Stimulated activated CD4-positive, alpha-beta T cell treated with anti-CD3 and anti-CD28 coated beads, Interleukin-15, amount 100 ng/mL, for 1 hour (primary cell): Measurements from ENCODE around the gene FGF4.

ENCODE experiments used
- DNase-seq, 2 donors: peaks; one replicate each; pipeline ENCODE4 v3.0.0-alpha.2; 2020; ENCODE audit warnings: low read depth in 1 of 2, low spot score in 1 of 2

The FGF4 gene

GRCh38 chr11:69775163-69775755 lies at the start of gene FGF4:
Gene FGF4, minus strand, starts transcription at chr11:69775341. Its CDS starts 257 bp downstream, at chr11:69775084.
- DNase-seq: no peak

GRCh38 chr11:69823641-69824265 lies 48.6 kb upstream of the FGF4 start:
- no peak for DNase-seq

GRCh38 chr11:69822676-69823494 lies 47.7 kb upstream of the FGF4 start:
- no peak for DNase-seq

- DNase-seq: no peak
Observed at GRCh38 chr11:69821511-69822040, 46.4 kb upstream of the FGF4 start.

- DNase-seq: no peak
Observed at GRCh38 chr11:69820441-69820840, 45.3 kb upstream of the FGF4 start.

- DNase-seq: no peak
Observed at GRCh38 chr11:69819541-69820070, 44.5 kb upstream of the FGF4 start.

GRCh38 chr11:69818603-69819441 lies 43.7 kb upstream of the FGF4 start, which contains the start of gene FGF3:
Gene FGF3, minus strand, starts transcription at chr11:69819416. Its CDS starts 483 bp downstream, at chr11:69818933.
- no peak for DNase-seq

GRCh38 chr11:69818231-69818602 lies 43.1 kb upstream of the FGF4 start:
- DNase-seq: no peak

GRCh38 chr11:69817265-69818230 lies 42.4 kb upstream of the FGF4 start:
- DNase-seq: no peak

GRCh38 chr11:69816671-69817070 lies 41.5 kb upstream of the FGF4 start:
- no peak for DNase-seq

- no peak for DNase-seq
Observed at GRCh38 chr11:69815973-69816372, 40.8 kb upstream of the FGF4 start.

GRCh38 chr11:69814902-69815301 lies 39.8 kb upstream of the FGF4 start:
- no peak for DNase-seq

GRCh38 chr11:69814411-69814810 lies 39.3 kb upstream of the FGF4 start:
- no peak for DNase-seq

GRCh38 chr11:69813839-69814238 lies 38.7 kb upstream of the FGF4 start:
- no peak for DNase-seq

GRCh38 chr11:69812946-69813345 lies 37.8 kb upstream of the FGF4 start:
- DNase-seq: no peak

GRCh38 chr11:69812256-69812655 lies 37.1 kb upstream of the FGF4 start:
- no peak for DNase-seq

GRCh38 chr11:69811431-69811830 lies 36.3 kb upstream of the FGF4 start:
- no peak for DNase-seq

GRCh38 chr11:69810289-69811118 lies 35.4 kb upstream of the FGF4 start:
- DNase-seq: no peak

GRCh38 chr11:69808667-69809086 lies 33.5 kb upstream of the FGF4 start:
- DNase-seq: no peak
